GM12878 (cell line): ENCODE measurements around the gene VTI1A.

Source experiments
- CEBPZ ChIP-seq: fragments of 150-350 bp; IDR thresholded peaks from 2 replicates; pipeline ENCODE4 v1.6.1; 2016; ENCODE audit warnings: low read depth, low read length
- EP300 ChIP-seq, 2 experiments: fragments of 150-350 bp in 1 of 2; IDR thresholded peaks; 2 replicates each; pipeline ENCODE4 v1.6.1; 2011 to 2012; ENCODE audit warnings: low read depth in 2 of 2, low read length in 2 of 2, borderline replicate concordance in 1 of 2, improper control_type of control experiment in 1 of 2, inconsistent platforms in 1 of 2; ENCODE audit not compliant: control insufficient read depth in 1 of 2
- FOXM1 ChIP-seq: IDR thresholded peaks from 2 replicates; pipeline ENCODE4 v1.6.1; 2012; ENCODE audit warnings: low read depth, mild to moderate bottlenecking, inconsistent platforms, low read length, moderate library complexity
- POLR2A ChIP-seq: IDR thresholded peaks from 2 replicates; pipeline ENCODE4 v1.6.1; 2011; ENCODE audit warnings: low read depth, mild to moderate bottlenecking, low read length
- SMC3 ChIP-seq: IDR thresholded peaks from 2 replicates; pipeline ENCODE4 v1.6.1; 2011; ENCODE audit warnings: low read length, improper control_type of control experiment, borderline replicate concordance

- TF ChIP-seq POLR2A (no peak), EP300 (IDR thresholded peaks at IDR 0.05; ENCODE audit: borderline replicate concordance in 1 of 2, control insufficient read depth in 1 of 2, low read depth in 2 of 2, low read length in 2 of 2) (no peak), FOXM1 (no peak), CEBPZ (no peak), SMC3 (no peak)
Observed at GRCh38 chr10:112465299-112465883, 18.4 kb downstream of the VTI1A start.
